ENCODE data around the gene ARHGAP30. TPM values are rescaled to one million over a fixed set of nuclear protein-coding genes. Genes with fewer than 3 reads are reported as not detected.
"Not testable (repeated sequence)": the region's sequence is repeated elsewhere in the genome, so short reads cannot be mapped to it uniquely, and the experiment has no call there.

ARHGAP30 gene
- total and polyA plus RNA-seq, 12 donors: 1.2 to 16.4 (median 1.9) TPM

GRCh38 chr1:161037661-161038522 lies 31.8 kb downstream of the ARHGAP30 start:
- Histone ChIP-seq H3K9me3 (no peaks in the 10 kb centered on the region), H3K36me3 (peaks cover 0 to 44% (median 39%) of the 10 kb centered on the region in 9 donors), H3K27me3 (no peaks in the 10 kb centered on the region), H3K4me1 (peaks cover 0 to 25% (median 0%) of the 10 kb centered on the region in 9 donors), H3K27ac (peak overlapping the region in 4 of 10 donors; percentile 35 to 66 (median 56)), H3K4me3 (peak overlapping the region; percentile 23 to 66 (median 58))
- 62 to 70% methylated on average over 21 of the region's 21 CpGs for WGBS, 2 donors
- intact Hi-C loops (cut with DNase I): no loop called here
- peak in 1 of 8 donors; percentile 32 for ATAC-seq
- TF ChIP-seq CTCF (IDR thresholded peaks at IDR 0.05): no peak
- no peak for DNase-seq

- Histone ChIP-seq H3K4me3 (no peak overlapping the region), H3K9me3 (no peaks in the 10 kb centered on the region), H3K36me3 (peaks cover 0 to 3% (median 0%) of the 10 kb centered on the region in 9 donors), H3K4me1 (peaks cover 0 to 26% (median 0%) of the 10 kb centered on the region in 9 donors), H3K27me3 (no peaks in the 10 kb centered on the region), H3K27ac (no peak overlapping the region)
- no peak for TF ChIP-seq CTCF (IDR thresholded peaks at IDR 0.05)
- WGBS, 2 donors: 97 to 98% methylated on average over 3 of the region's 3 CpGs
- intact Hi-C loops (cut with DNase I): no loop called here
- ATAC-seq: no peak
- DNase-seq: no peak
Measured at GRCh38 chr1:161033751-161034150, 35.9 kb downstream of the ARHGAP30 start.

- Histone ChIP-seq H3K27me3 (no peaks in the 10 kb centered on the region), H3K27ac (no peak overlapping the region), H3K4me1 (peaks cover 0 to 17% (median 0%) of the 10 kb centered on the region in 9 donors), H3K36me3 (no peaks in the 10 kb centered on the region), H3K4me3 (no peak overlapping the region), H3K9me3 (no peaks in the 10 kb centered on the region)
- no peak for ATAC-seq
- 38 to 50% methylated on average over 1 of the region's 1 CpG for WGBS, 2 donors
- no peak for TF ChIP-seq CTCF (IDR thresholded peaks at IDR 0.05)
- no peak for DNase-seq
- intact Hi-C loops (cut with DNase I): no loop called here
Measured at GRCh38 chr1:161032409-161032808, 37.3 kb downstream of the ARHGAP30 start.

GRCh38 chr1:161031874-161032273 lies 37.8 kb downstream of the ARHGAP30 start:
- Histone ChIP-seq H3K9me3 (no peaks in the 10 kb centered on the region), H3K4me1 (peaks cover 0 to 17% (median 0%) of the 10 kb centered on the region in 9 donors), H3K27ac (no peak overlapping the region), H3K4me3 (no peak overlapping the region), H3K27me3 (no peaks in the 10 kb centered on the region), H3K36me3 (no peaks in the 10 kb centered on the region)
- TF ChIP-seq CTCF (IDR thresholded peaks at IDR 0.05): no peak
- DNase-seq (no peak), ATAC-seq (no peak)
- 62 to 74% methylated on average over 2 of the region's 2 CpGs for whole genome bisulfite sequencing, 2 donors
- intact Hi-C loops (cut with DNase I): no loop called here

GRCh38 chr1:161029466-161029865 lies 40.2 kb downstream of the ARHGAP30 start:
- WGBS, 2 donors: 96 to 97% methylated on average over 29 to 31 of the region's 32 CpGs
- H3K9me3 ChIP-seq; H3K27me3 ChIP-seq; DNase-seq; H3K4me3 ChIP-seq; H3K27ac ChIP-seq; intact Hi-C loops (cut with DNase I); H3K36me3 ChIP-seq; ATAC-seq: not testable (repeated sequence)
- peaks cover 0 to 17% (median 0%) of the 10 kb centered on the region in 9 donors for H3K4me1 ChIP-seq

GRCh38 chr1:161026954-161027353 lies 42.7 kb downstream of the ARHGAP30 start:
- H3K9me3 ChIP-seq; intact Hi-C loops (cut with DNase I); H3K4me3 ChIP-seq; H3K27ac ChIP-seq; ATAC-seq; H3K4me1 ChIP-seq; H3K36me3 ChIP-seq; DNase-seq: not testable (repeated sequence)
- WGBS, 2 donors: 70 to 75% methylated on average over 1 of the region's 1 CpG
- H3K27me3 ChIP-seq: peaks cover 0 to 11% (median 0%) of the 10 kb centered on the region in 7 donors

- Histone ChIP-seq H3K27me3 (peaks cover 0 to 11% (median 0%) of the 10 kb centered on the region in 7 donors), H3K4me1 (peaks cover 0 to 46% (median 22%) of the 10 kb centered on the region in 9 donors)
- H3K27ac ChIP-seq; H3K36me3 ChIP-seq; ATAC-seq; H3K9me3 ChIP-seq; intact Hi-C loops (cut with DNase I); H3K4me3 ChIP-seq; DNase-seq: not testable (repeated sequence)
- WGBS, 2 donors: 93 to 94% methylated on average over 12 of the region's 12 CpGs
Measured at GRCh38 chr1:161022432-161022831, 47.3 kb downstream of the ARHGAP30 start.
